Measurements from ENCODE around the gene SP140L. TPM values are rescaled to one million over a fixed set of nuclear protein-coding genes. Genes with fewer than 3 reads are reported as not detected.
A peak's percentile ranks its signal among the peaks of the same experiment; 100 is the strongest.

The SP140L gene
- total RNA-seq, 3 donors from 2014 or later (not counting 1 experiment from before 2014, with no cell fraction given) = 58.4 to 92.6 (median 73.4) TPM

DNA sequence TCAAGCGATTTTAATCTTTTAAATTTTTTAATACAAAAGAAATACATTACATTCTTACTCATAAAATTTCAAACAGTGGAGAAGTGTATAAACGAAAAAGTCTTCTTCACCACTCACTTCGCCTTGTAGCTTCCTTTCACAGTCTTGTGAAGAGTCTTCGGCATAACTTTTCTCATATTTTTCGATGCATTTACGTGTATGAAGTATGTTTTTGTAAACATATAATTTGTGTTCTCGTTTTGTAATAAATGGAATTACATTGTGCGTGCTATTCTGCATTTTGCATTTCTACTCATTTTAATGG is 1.1 kb downstream of the SP140L start:
- Mint-ChIP-seq H3K9me3 (no peaks in the 10 kb centered on the region), H3K4me1 (peaks cover 76 to 78% of the 10 kb centered on the region in 2 donors)

DNA sequence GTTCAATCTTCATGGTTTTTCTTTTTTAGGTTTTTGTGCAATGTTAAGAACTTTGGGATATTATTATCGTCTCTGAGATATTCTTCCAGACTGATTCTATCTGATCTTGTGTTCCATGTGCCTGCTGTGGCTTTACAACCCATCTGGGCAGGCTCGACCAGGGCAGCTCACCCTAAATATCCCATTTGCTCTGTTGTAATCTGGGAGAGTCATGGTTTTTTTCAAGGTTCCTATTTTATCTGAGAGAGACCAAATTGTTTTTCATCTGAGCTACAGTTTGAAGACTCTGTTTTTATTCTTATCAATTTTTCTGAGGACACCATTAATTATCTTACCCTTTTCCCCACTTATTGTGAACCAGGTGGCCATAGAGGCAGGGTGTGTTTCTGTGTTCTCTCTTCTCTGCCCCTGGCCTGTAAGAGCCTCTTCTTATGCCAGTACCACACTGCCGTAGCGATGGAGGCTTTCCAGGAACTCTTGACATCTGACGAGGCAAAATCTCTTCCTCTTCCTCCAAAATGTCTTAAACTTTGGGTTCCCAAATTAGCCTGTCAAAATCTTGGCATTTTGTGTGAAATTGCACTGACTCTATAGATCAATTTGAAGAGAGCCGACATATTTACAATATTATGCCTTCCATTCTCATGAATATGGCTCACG is 3.1 kb downstream of the SP140L start:
- no peak overlapping the region for H3K4me3 ChIP-seq (ENCODE audit: low read length)
- H3K4me1 ChIP-seq (ENCODE audit: control insufficient read depth, insufficient read depth, low read length) = peaks cover 31% of the 10 kb centered on the region
- TF ChIP-seq CTCF (IDR thresholded peaks at IDR 0.05) = no peak
- H3K9me3 ChIP-seq (ENCODE audit: control insufficient read depth, insufficient read depth, low read length) = no peaks in the 10 kb centered on the region
- ATAC-seq = no peak
- peaks cover 28% of the 10 kb centered on the region for H3K36me3 ChIP-seq (ENCODE audit: control insufficient read depth, insufficient read depth, low read length)
- peak overlapping the region; percentile 98 for H3K4me3 Mint-ChIP-seq
- H3K4me1 Mint-ChIP-seq = peaks cover 81 to 84% of the 10 kb centered on the region in 2 donors
- H3K36me3 Mint-ChIP-seq = peaks cover 39% of the 10 kb centered on the region
- no peak for DNase-seq
- H3K27ac Mint-ChIP-seq = peak overlapping the region; percentile 98 to 99
- no peaks in the 10 kb centered on the region for H3K27me3 Mint-ChIP-seq (ENCODE audit: low read depth in 2 of 2)
- intact Hi-C loops (cut with micrococcal nuclease) = loop anchor here (5.0 kb wide), 2 partner anchors 87 to 103 kb away; partner anchors contain the start of genes SP100 and SP140
- H3K9me3 Mint-ChIP-seq = no peaks in the 10 kb centered on the region
- H3K27me3 ChIP-seq (ENCODE audit: control insufficient read depth, insufficient read depth, low read length) = no peaks in the 10 kb centered on the region
- no peak overlapping the region for H3K27ac ChIP-seq (ENCODE audit: low read length)
- 93% methylated on average over 5 of the region's 7 CpGs for WGBS (ENCODE audit: insufficient coverage)

More for the DNA sequence above, 1.1 kb downstream of the SP140L start:
- WGBS (ENCODE audit: insufficient coverage) = 80% methylated on average over 1 of the region's 8 CpGs
- H3K36me3 ChIP-seq (ENCODE audit: control insufficient read depth, insufficient read depth, low read length) = peaks cover 13% of the 10 kb centered on the region
- peak overlapping the region; percentile 73 for H3K4me3 ChIP-seq (ENCODE audit: low read length)
- H3K4me3 Mint-ChIP-seq = peak overlapping the region; percentile 98
- DNase-seq (no peak), ATAC-seq (no peak)
- peaks cover 26% of the 10 kb centered on the region for H3K36me3 Mint-ChIP-seq
- no peaks in the 10 kb centered on the region for H3K27me3 Mint-ChIP-seq (ENCODE audit: low read depth in 2 of 2)
- no peak for TF ChIP-seq CTCF (IDR thresholded peaks at IDR 0.05)
- no peaks in the 10 kb centered on the region for H3K9me3 ChIP-seq (ENCODE audit: control insufficient read depth, insufficient read depth, low read length)
- peak overlapping the region; percentile 98 to 99 for H3K27ac Mint-ChIP-seq
- intact Hi-C loops (cut with micrococcal nuclease) = loop anchor here (5.0 kb wide), 2 partner anchors 89 to 101 kb away; partner anchors contain the start of genes SP100 and SP140
- peak overlapping the region; percentile 97 for H3K27ac ChIP-seq (ENCODE audit: low read length)
- no peaks in the 10 kb centered on the region for H3K27me3 ChIP-seq (ENCODE audit: control insufficient read depth, insufficient read depth, low read length)
- H3K4me1 ChIP-seq (ENCODE audit: control insufficient read depth, insufficient read depth, low read length) = peaks cover 31% of the 10 kb centered on the region

- Histone ChIP-seq H3K4me1 (ENCODE audit: control insufficient read depth, insufficient read depth, low read length) (peaks cover 25% of the 10 kb centered on the region), H3K9me3 (ENCODE audit: control insufficient read depth, insufficient read depth, low read length) (no peaks in the 10 kb centered on the region), H3K27me3 (ENCODE audit: control insufficient read depth, insufficient read depth, low read length) (no peaks in the 10 kb centered on the region), H3K4me3 (ENCODE audit: low read length) (no peak overlapping the region), H3K27ac (ENCODE audit: low read length) (no peak overlapping the region), H3K36me3 (ENCODE audit: control insufficient read depth, insufficient read depth, low read length) (peaks cover 30% of the 10 kb centered on the region)
- no peak for ATAC-seq
- no peak for DNase-seq
- no peak for TF ChIP-seq CTCF (IDR thresholded peaks at IDR 0.05)
- Mint-ChIP-seq H3K36me3 (peaks cover 39% of the 10 kb centered on the region), H3K27ac (peak overlapping the region; percentile 98 to 99), H3K4me3 (no peak overlapping the region), H3K9me3 (no peaks in the 10 kb centered on the region), H3K4me1 (peaks cover 83 to 86% of the 10 kb centered on the region in 2 donors), H3K27me3 (ENCODE audit: low read depth in 2 of 2) (no peaks in the 10 kb centered on the region)
- intact Hi-C loops (cut with micrococcal nuclease) = no loop called here
- WGBS (ENCODE audit: insufficient coverage) = 90% methylated on average over 6 of the region's 7 CpGs
Measured at GRCh38 chr2:230330725-230331124, 3.7 kb downstream of the SP140L start.

DNA sequence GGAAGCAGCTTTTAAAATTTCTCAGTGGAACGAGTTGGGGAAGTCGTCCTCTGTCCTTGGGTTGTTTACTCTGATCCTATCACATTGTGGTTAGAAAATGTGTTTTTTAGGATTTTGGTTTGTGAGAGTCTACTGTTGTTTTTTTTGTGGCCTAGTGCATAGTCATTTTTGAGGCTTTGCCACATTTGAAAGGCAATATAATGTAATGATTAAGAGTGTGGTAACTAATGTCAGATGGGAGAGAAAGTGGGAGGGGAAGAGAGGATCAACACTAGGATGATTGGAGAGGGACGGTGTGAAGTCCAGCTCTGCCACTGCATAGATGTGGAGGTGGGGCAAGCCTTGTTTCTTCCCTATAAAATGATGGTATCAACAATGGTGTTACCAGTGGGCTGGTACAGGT is 8.5 kb downstream of the SP140L start:
- Mint-ChIP-seq H3K9me3 (no peaks in the 10 kb centered on the region), H3K36me3 (peaks cover 22% of the 10 kb centered on the region), H3K27me3 (ENCODE audit: low read depth in 2 of 2) (no peaks in the 10 kb centered on the region), H3K4me3 (peak overlapping the region; percentile 41), H3K4me1 (peaks cover 52 to 58% of the 10 kb centered on the region in 2 donors), H3K27ac (peak overlapping the region; percentile 75 to 76)
- Histone ChIP-seq H3K27me3 (ENCODE audit: control insufficient read depth, insufficient read depth, low read length) (no peaks in the 10 kb centered on the region), H3K9me3 (ENCODE audit: control insufficient read depth, insufficient read depth, low read length) (no peaks in the 10 kb centered on the region), H3K4me1 (ENCODE audit: control insufficient read depth, insufficient read depth, low read length) (peaks cover 4% of the 10 kb centered on the region), H3K36me3 (ENCODE audit: control insufficient read depth, insufficient read depth, low read length) (peaks cover 38% of the 10 kb centered on the region), H3K27ac (ENCODE audit: low read length) (peak overlapping the region; percentile 11), H3K4me3 (ENCODE audit: low read length) (no peak overlapping the region)
- DNase-seq (no peak), ATAC-seq (no peak)
- WGBS (ENCODE audit: insufficient coverage) = 19% methylated on average over 3 of the region's 3 CpGs
- no peak for TF ChIP-seq CTCF (IDR thresholded peaks at IDR 0.05)
- intact Hi-C loops (cut with micrococcal nuclease) = no loop called here
